Measurements from ENCODE around the gene GRAP2.

GRCh38 chr22:39868741-39869140 lies 32.1 kb upstream of the GRAP2 start:
- TF ChIP-seq EZH2 (optimal IDR thresholded peaks at IDR 0.05; ENCODE audit: low read depth, low read length) (no peak), EZH2phosphoT487 (IDR thresholded peaks at IDR 0.05; ENCODE audit: low read length) (no peak)
